PC-9 (cell line): ENCODE data around the gene SSH3. TPM values are rescaled to one million over a fixed set of nuclear protein-coding genes. Genes with fewer than 3 reads are reported as not detected.

Source experiments
- BruUV-seq: library from RNA; stranded (reverse); fragments of 400-500 nt; replicated peaks from 2 replicates; lab custom pipeline; 2021; lab: Mats Ljungman, UMichigan
- CTCF ChIA-PET: fragments of 300-600 bp; sonication (Branson Sonifier 250); formaldehyde crosslinking; loops from one replicate; lab custom pipeline; 2022; ENCODE audit warnings: antibody characterized with exemption; lab: Charles Lee
- POLR2A ChIA-PET: fragments of 300-600 bp; sonication (Branson Sonifier 250); formaldehyde crosslinking; loops from one replicate; lab custom pipeline; 2022; ENCODE audit warnings: antibody characterized with exemption; ENCODE audit not compliant: unreplicated experiment; lab: Charles Lee
- DNase-seq, 2 experiments: peaks; one replicate each; pipeline versions ENCODE4 v3.0.0 to v3.0.0-alpha.2; 2015 to 2022; ENCODE audit warnings: mixed read lengths in 1 of 2
- H2AFZ ChIP-seq: fragments of 200-600 bp; sonication (generic); 2 replicates; pipeline ENCODE4 v1.8.1; 2017; ENCODE audit warnings: antibody characterized with exemption
- H3F3A ChIP-seq: fragments of 200-600 bp; sonication (generic); 2 replicates; pipeline ENCODE4 v1.8.1; 2017; ENCODE audit warnings: antibody characterized with exemption, mild to moderate bottlenecking, low read depth; ENCODE audit not compliant: insufficient read depth
- H3K27ac ChIP-seq: fragments of 200-600 bp; sonication (generic); 2 replicates; pipeline ENCODE4 v1.6.1; 2016; ENCODE audit warnings: mixed run types
- H3K27me3 ChIP-seq: fragments of 200-600 bp; sonication (generic); 2 replicates; pipeline ENCODE4 v1.6.1; 2016; ENCODE audit warnings: low read depth, mixed run types; ENCODE audit not compliant: insufficient read depth
- H3K36me3 ChIP-seq: fragments of 200-600 bp; sonication (generic); 2 replicates; pipeline ENCODE4 v1.6.1; 2016; ENCODE audit warnings: low read depth, mixed run types
- H3K4me1 ChIP-seq: fragments of 200-600 bp; sonication (generic); replicated peaks from 2 replicates; pipeline ENCODE4 v1.6.1; 2016; ENCODE audit warnings: mixed run types; ENCODE audit not compliant: insufficient read depth
- H3K4me2 ChIP-seq: fragments of 200-600 bp; sonication (generic); 2 replicates; pipeline ENCODE4 v1.6.1; 2017; ENCODE audit warnings: mixed run types
- H3K4me3 ChIP-seq: fragments of 200-600 bp; sonication (generic); 2 replicates; pipeline ENCODE4 v1.6.1; 2016; ENCODE audit warnings: mixed run types
- H3K79me2 ChIP-seq: fragments of 200-600 bp; sonication (generic); 2 replicates; pipeline ENCODE4 v1.6.1; 2017; ENCODE audit warnings: low read depth, mixed run types
- H3K9me2 ChIP-seq: fragments of 200-600 bp; sonication (generic); 2 replicates; pipeline ENCODE4 v1.8.1; 2017; ENCODE audit warnings: mild to moderate bottlenecking; ENCODE audit not compliant: insufficient read depth
- H3K9me3 ChIP-seq: fragments of 200-600 bp; sonication (generic); 2 replicates; pipeline ENCODE4 v1.8.1; 2016; ENCODE audit warnings: low read depth; ENCODE audit not compliant: insufficient read depth
- H4K20me1 ChIP-seq: fragments of 200-600 bp; sonication (generic); 2 replicates; pipeline ENCODE4 v1.8.1; 2017; ENCODE audit not compliant: insufficient read depth
- CTCF ChIP-seq: fragments of 200-600 bp; sonication (generic); conservative IDR thresholded peaks from 2 replicates; pipeline ENCODE4 v1.6.1; 2017; ENCODE audit warnings: mixed run types, antibody characterized with exemption, mild to moderate bottlenecking, moderate library complexity
- EZH2 ChIP-seq: fragments of 200-600 bp; sonication (generic); IDR thresholded peaks from 2 replicates; pipeline ENCODE4 v1.8.0; 2017; ENCODE audit warnings: antibody characterized with exemption, low read depth
- intact Hi-C: fragments of 100-400 bp; cut with micrococcal nuclease; formaldehyde crosslinking; loops from one replicate; pipeline ENCODE4 v1.10.0; 2022; ENCODE audit not compliant: unreplicated experiment
- total RNA-seq: library from RNA; stranded (reverse); gene quantifications from 2 replicates; pipeline ENCODE4 v1.2.3, GENCODE V29; 2021

The SSH3 gene
- total RNA-seq, 1 experiment from 2014 or later = 124 TPM

- DNase-seq = peak; percentile 59 to 90
- Histone ChIP-seq H3K36me3 (no peaks in the 10 kb centered on the region), H3K4me2 (peak overlapping the region; percentile 97), H3K4me3 (peak overlapping the region; percentile 38; the same call in 1 of the 2 replicates), H3K4me1 (peaks cover 57% of the 10 kb centered on the region), H3F3A (peaks cover 83% of the 10 kb centered on the region), H3K27me3 (no peaks in the 10 kb centered on the region), H3K9me3 (no peaks in the 10 kb centered on the region), H3K9me2 (no peaks in the 10 kb centered on the region), H2AFZ (no peak overlapping the region), H3K27ac (peak overlapping the region; percentile 90), H3K79me2 (peaks cover 14% of the 10 kb centered on the region), H4K20me1 (0 out of 2 replicates have a peak, but pooled peaks cover 4% of the 10 kb centered on the region)
- CTCF ChIA-PET = interaction anchor here (0.6 to 3.6 kb wide), 5 partner anchors 9 to 788 kb away, joined by 3 to 174 read pairs (median 6); partner anchors contain the start of gene RAD9A
- TF ChIP-seq EZH2 = no peak
- TF ChIP-seq CTCF = no peak
- intact Hi-C loops = loop anchor here (1.0 to 2.0 kb wide), 2 partner anchors 24 to 149 kb away; no protein-coding TSS in a partner anchor
- BruUV-seq = no TSS peak
- POLR2A ChIA-PET = interaction anchor here (0.5 to 1.1 kb wide), 8 partner anchors 16 to 1653 kb away, joined by 3 to 19 read pairs (median 5); no protein-coding TSS in a partner anchor
These were observed 54.7 kb downstream of the SSH3 start for GRCh38 chr11:67357831-67358670.

Other genes with a start within 250 kb of the SSH3 start
- 127 and 156 TPM in 2 replicates for gene RHOD, start 246.7 kb upstream of the SSH3 start, total RNA-seq
- gene KDM2A, start 184.3 kb upstream of the SSH3 start, total RNA-seq = 117 and 120 TPM in 2 replicates
- gene GRK2, start 37.1 kb upstream of the SSH3 start, total RNA-seq = 76.7 and 102 TPM in 2 replicates
- gene ANKRD13D, start 14.2 kb upstream of the SSH3 start, total RNA-seq = 79.6 and 93.2 TPM in 2 replicates
- gene POLD4, start 50.0 kb downstream of the SSH3 start, total RNA-seq = 67.1 and 83.7 TPM in 2 replicates
- 15.9 and 17.0 TPM in 2 replicates for gene CLCF1, start 70.1 kb downstream of the SSH3 start, total RNA-seq
- gene RAD9A, start 88.5 kb downstream of the SSH3 start, total RNA-seq = 62.8 and 79.8 TPM in 2 replicates
- 306 and 351 TPM in 2 replicates for gene PPP1CA, start 98.3 kb downstream of the SSH3 start, total RNA-seq
- 0.58 TPM in 1 of 2 replicates, not detected in the other for gene TBC1D10C, start 100.6 kb downstream of the SSH3 start, total RNA-seq
- gene CARNS1, start 112.1 kb downstream of the SSH3 start, total RNA-seq = 0.15 and 0.35 TPM in 2 replicates
- gene RPS6KB2, start 125.0 kb downstream of the SSH3 start, total RNA-seq = 52.0 and 54.0 TPM in 2 replicates
- 1.2 and 1.3 TPM in 2 replicates for gene PTPRCAP, start 134.2 kb downstream of the SSH3 start, total RNA-seq
- 129 and 161 TPM in 2 replicates for gene CORO1B, start 139.9 kb downstream of the SSH3 start, total RNA-seq
- gene GPR152, start 149.2 kb downstream of the SSH3 start, total RNA-seq = not detected in 2 replicates
- gene CABP4, start 151.8 kb downstream of the SSH3 start, total RNA-seq = 2.0 and 2.5 TPM in 2 replicates
- gene TMEM134, start 165.7 kb downstream of the SSH3 start, total RNA-seq = 85.7 and 125 TPM in 2 replicates
- gene AIP, start 179.5 kb downstream of the SSH3 start, total RNA-seq = 95.3 and 125 TPM in 2 replicates
- 84.0 and 116 TPM in 2 replicates for gene PITPNM1, start 201.8 kb downstream of the SSH3 start, total RNA-seq
- 80.0 and 89.3 TPM in 2 replicates for gene CDK2AP2, start 204.6 kb downstream of the SSH3 start, total RNA-seq
- gene CABP2, start 219.9 kb downstream of the SSH3 start, total RNA-seq = not detected in 2 replicates